ENCODE results near the gene PTPRM. TPM values are rescaled to one million over a fixed set of nuclear protein-coding genes. Genes with fewer than 3 reads are reported as not detected.

Gene PTPRM
- total RNA-seq, 1 experiment from 2014 or later, result 1.6 TPM

- POLR2A ChIA-PET, result no interaction called here
- H3K4me3 ChIP-seq (ENCODE audit: low read depth in 2 of 2, low read length in 2 of 2), result no peak overlapping the region
- no TSS peak for BruUV-seq (replicated peaks)
- CTCF ChIA-PET, result no interaction called here
- TF ChIP-seq CTCF (IDR thresholded peaks at IDR 0.05) (no peak), SIN3A (IDR thresholded peaks at IDR 0.05; ENCODE audit: borderline replicate concordance, insufficient read depth, low read depth, low read length) (no peak), TCF7L2 (IDR thresholded peaks at IDR 0.05; ENCODE audit: low read depth, low read length) (no peak), POLR2AphosphoS5 (IDR thresholded peaks at IDR 0.05; ENCODE audit: low read depth, low read length) (no peak), REST (IDR thresholded peaks at IDR 0.05; ENCODE audit: insufficient read depth in 1 of 2, low read depth in 2 of 2, low read length in 1 of 2) (no peak)
- no peaks in the 10 kb centered on the region for H3K36me3 ChIP-seq (ENCODE audit: control insufficient read depth, insufficient read depth, low read length)
- no peaks in the 10 kb centered on the region for H3K4me1 ChIP-seq (ENCODE audit: control insufficient read depth, insufficient read depth, low read length)
- no peaks in the 10 kb centered on the region for H3K9me3 ChIP-seq (ENCODE audit: control insufficient read depth, insufficient read depth, low read depth, low read length)
- intact Hi-C loops (cut with micrococcal nuclease; ENCODE audit: unreplicated experiment) (no loop called here), in situ Hi-C loops (cut with HindIII; ENCODE audit: low pct_unique_long_range_greater_than_20kb, low sequenced_read_pairs) (no loop called here)
- H3K27me3 ChIP-seq (ENCODE audit: control insufficient read depth, insufficient read depth, low read length), result no peaks in the 10 kb centered on the region
- H3K27ac ChIP-seq (ENCODE audit: low read length), result no peak overlapping the region
- DNase-seq (ENCODE audit: low read depth, low spot score), result no peak
- ATAC-seq, result no peak
Measured at GRCh38 chr18:7623681-7624080, 56.6 kb downstream of the PTPRM start.

GRCh38 chr18:7624697-7625096 is 57.6 kb downstream of the PTPRM start:
- no peaks in the 10 kb centered on the region for H3K36me3 ChIP-seq (ENCODE audit: control insufficient read depth, insufficient read depth, low read length)
- no peaks in the 10 kb centered on the region for H3K4me1 ChIP-seq (ENCODE audit: control insufficient read depth, insufficient read depth, low read length)
- in situ Hi-C loops (cut with HindIII; ENCODE audit: low pct_unique_long_range_greater_than_20kb, low sequenced_read_pairs) (no loop called here), intact Hi-C loops (cut with micrococcal nuclease; ENCODE audit: unreplicated experiment) (no loop called here)
- ATAC-seq, result no peak
- no peaks in the 10 kb centered on the region for H3K27me3 ChIP-seq (ENCODE audit: control insufficient read depth, insufficient read depth, low read length)
- H3K4me3 ChIP-seq (ENCODE audit: low read depth in 2 of 2, low read length in 2 of 2), result no peak overlapping the region
- no peak overlapping the region for H3K27ac ChIP-seq (ENCODE audit: low read length)
- no peaks in the 10 kb centered on the region for H3K9me3 ChIP-seq (ENCODE audit: control insufficient read depth, insufficient read depth, low read depth, low read length)
- no peak for TF ChIP-seq CTCF (IDR thresholded peaks at IDR 0.05)
- no peak for TF ChIP-seq REST (IDR thresholded peaks at IDR 0.05; ENCODE audit: insufficient read depth in 1 of 2, low read depth in 2 of 2, low read length in 1 of 2)
- no peak for TF ChIP-seq SIN3A (IDR thresholded peaks at IDR 0.05; ENCODE audit: borderline replicate concordance, insufficient read depth, low read depth, low read length)
- no peak for TF ChIP-seq TCF7L2 (IDR thresholded peaks at IDR 0.05; ENCODE audit: low read depth, low read length)
- no peak for DNase-seq (ENCODE audit: low read depth, low spot score)
- ChIA-PET CTCF (no interaction called here), POLR2A (no interaction called here)
- BruUV-seq (replicated peaks), result no TSS peak

Data from Panc1 (cell line).